Lung (tissue), 12 donors: ENCODE results near the gene OLFML1. TPM values are rescaled to one million over a fixed set of nuclear protein-coding genes. Genes with fewer than 3 reads are reported as not detected.

Source experiments
- ATAC-seq: fragments of 200-7000 bp; cut with Tn5 transposase; one replicate; pipeline ENCODE4 v1.9.1; 2020; ENCODE audit warnings: moderate number of reproducible peaks; ENCODE audit not compliant: insufficient read depth, low FRiP score
- DNase-seq, 3 donors: peaks; one replicate each; pipeline ENCODE4 v3.0.0-alpha.2; 2013 to 2017
- H3K27ac ChIP-seq, 2 donors: one replicate each; pipeline ENCODE4 v1.5.1; 2013; ENCODE audit warnings: mild to moderate bottlenecking in 2 of 2, moderate library complexity in 2 of 2, control low read depth in 1 of 2, inconsistent platforms in 1 of 2, low read depth in 1 of 2, low read length in 1 of 2
- H3K27me3 ChIP-seq, 3 donors: one replicate each; pipeline ENCODE4 v1.5.1; 2013; ENCODE audit warnings: low read length in 2 of 3; ENCODE audit not compliant: control insufficient read depth in 3 of 3, insufficient read depth in 3 of 3
- H3K36me3 ChIP-seq, 4 donors: one replicate each; pipeline ENCODE4 v1.5.1; 2013; ENCODE audit warnings: low read length in 4 of 4, mild to moderate bottlenecking in 1 of 4, moderate library complexity in 1 of 4; ENCODE audit not compliant: control insufficient read depth in 4 of 4, insufficient read depth in 4 of 4
- H3K4me1 ChIP-seq, 5 donors: one replicate each; pipeline ENCODE4 v1.5.1; 2013; ENCODE audit warnings: low read length in 5 of 5, mild to moderate bottlenecking in 2 of 5, moderate library complexity in 1 of 5; ENCODE audit not compliant: control insufficient read depth in 5 of 5, insufficient read depth in 5 of 5
- H3K4me3 ChIP-seq: one replicate; pipeline ENCODE4 v1.5.1; 2013; ENCODE audit warnings: mild to moderate bottlenecking, control low read depth, moderate library complexity
- H3K9ac ChIP-seq, 2 donors: one replicate each; pipeline ENCODE4 v1.5.1; 2013; ENCODE audit warnings: low read length in 2 of 2, control low read depth in 1 of 2; ENCODE audit not compliant: insufficient read depth in 1 of 2
- H3K9me3 ChIP-seq, 4 donors: one replicate each; pipeline ENCODE4 v1.5.1; 2013; ENCODE audit warnings: low read length in 3 of 4, mild to moderate bottlenecking in 1 of 4, moderate library complexity in 1 of 4; ENCODE audit not compliant: control insufficient read depth in 4 of 4, insufficient read depth in 3 of 4
- WGBS, 2 donors: extraction: QIAGEN DNeasy Blood & Tissue Kit; methylation state at CpG; one replicate each; pipeline ENCODE4 v1.1.7; 2013; 5-methylcytosine and 5-hydroxymethylcytosine counted together
- polyA plus RNA-seq, 2 donors: library from polyadenylated mRNA; stranded (reverse); fragments of 200-250 nt; gene quantifications; one replicate each; pipeline ENCODE4 v1.2.1, GENCODE V29; 2013
- total RNA-seq, 2 donors: library from RNA; depleted of rRNA in 1 of 2; stranded (reverse); fragments of >200 nt in 1 of 2; gene quantifications; one replicate each; pipeline ENCODE4 v1.2.1, GENCODE V29; 2014 to 2021
- TF ChIP-seq, protein P1 (sequence below): IDR thresholded peaks from 2 replicates; pipeline ENCODE4 v1.5.1; 2012; ENCODE audit warnings: mild to moderate bottlenecking; ENCODE audit errors: control extremely low read depth, extremely low read depth
- donor health status: control.
- donor health status: control.
- donor health status: Bipolar disorder and iron deficiency.
- donor health status: healthy.
- donor health status: DM: yes; HTN: yes; CAD: no.

Gene OLFML1
- total and polyA plus RNA-seq, 4 donors = 2.6 to 28.1 (median 9.5) TPM

DNA sequence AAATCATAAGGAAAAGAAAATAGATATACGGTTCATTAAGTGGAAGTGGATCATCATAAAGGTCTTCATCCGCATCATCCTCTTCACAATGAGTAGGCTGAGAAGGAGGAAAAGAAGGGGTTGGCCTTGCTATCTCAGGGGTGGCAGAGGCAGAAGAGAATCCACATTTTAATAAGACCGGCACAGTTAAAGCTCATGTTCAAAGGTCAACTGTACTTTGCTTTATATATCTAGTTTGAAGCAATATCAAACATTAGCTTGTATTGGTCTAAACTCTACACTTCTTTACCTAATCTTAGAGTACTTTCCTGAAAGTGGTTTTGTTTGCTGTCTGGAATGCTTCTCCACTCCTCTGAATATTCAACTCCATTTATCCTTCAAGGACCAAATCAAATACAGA, 22.8 kb downstream of the OLFML1 start:
- Histone ChIP-seq H3K4me1 (peaks cover 5 to 18% (median 6%) of the 10 kb centered on the region in 5 donors), H3K9ac (no peak overlapping the region), H3K9me3 (no peaks in the 10 kb centered on the region), H3K27me3 (no peaks in the 10 kb centered on the region), H3K4me3 (no peak overlapping the region), H3K27ac (no peak overlapping the region), H3K36me3 (peaks cover 0 to 23% (median 8%) of the 10 kb centered on the region in 4 donors)
- TF ChIP-seq, protein P1, sequence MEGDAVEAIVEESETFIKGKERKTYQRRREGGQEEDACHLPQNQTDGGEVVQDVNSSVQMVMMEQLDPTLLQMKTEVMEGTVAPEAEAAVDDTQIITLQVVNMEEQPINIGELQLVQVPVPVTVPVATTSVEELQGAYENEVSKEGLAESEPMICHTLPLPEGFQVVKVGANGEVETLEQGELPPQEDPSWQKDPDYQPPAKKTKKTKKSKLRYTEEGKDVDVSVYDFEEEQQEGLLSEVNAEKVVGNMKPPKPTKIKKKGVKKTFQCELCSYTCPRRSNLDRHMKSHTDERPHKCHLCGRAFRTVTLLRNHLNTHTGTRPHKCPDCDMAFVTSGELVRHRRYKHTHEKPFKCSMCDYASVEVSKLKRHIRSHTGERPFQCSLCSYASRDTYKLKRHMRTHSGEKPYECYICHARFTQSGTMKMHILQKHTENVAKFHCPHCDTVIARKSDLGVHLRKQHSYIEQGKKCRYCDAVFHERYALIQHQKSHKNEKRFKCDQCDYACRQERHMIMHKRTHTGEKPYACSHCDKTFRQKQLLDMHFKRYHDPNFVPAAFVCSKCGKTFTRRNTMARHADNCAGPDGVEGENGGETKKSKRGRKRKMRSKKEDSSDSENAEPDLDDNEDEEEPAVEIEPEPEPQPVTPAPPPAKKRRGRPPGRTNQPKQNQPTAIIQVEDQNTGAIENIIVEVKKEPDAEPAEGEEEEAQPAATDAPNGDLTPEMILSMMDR = no peak
- ATAC-seq = no peak
- WGBS, 2 donors = 85 to 88% methylated on average over 3 of the region's 3 CpGs
- DNase-seq = no peak

DNA sequence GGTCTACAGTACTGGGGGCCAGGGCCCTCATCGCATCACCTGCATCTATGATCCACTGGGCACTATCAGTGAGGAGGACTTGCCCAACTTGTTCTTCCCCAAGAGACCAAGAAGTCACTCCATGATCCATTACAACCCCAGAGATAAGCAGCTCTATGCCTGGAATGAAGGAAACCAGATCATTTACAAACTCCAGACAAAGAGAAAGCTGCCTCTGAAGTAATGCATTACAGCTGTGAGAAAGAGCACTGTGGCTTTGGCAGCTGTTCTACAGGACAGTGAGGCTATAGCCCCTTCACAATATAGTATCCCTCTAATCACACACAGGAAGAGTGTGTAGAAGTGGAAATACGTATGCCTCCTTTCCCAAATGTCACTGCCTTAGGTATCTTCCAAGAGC, 24.7 kb downstream of the OLFML1 start:
- Histone ChIP-seq H3K9ac (no peak overlapping the region), H3K27me3 (peaks cover 0 to 9% (median 6%) of the 10 kb centered on the region in 3 donors), H3K36me3 (peaks cover 0 to 18% (median 7%) of the 10 kb centered on the region in 4 donors), H3K4me1 (peaks cover 5 to 27% (median 6%) of the 10 kb centered on the region in 5 donors), H3K9me3 (no peaks in the 10 kb centered on the region), H3K27ac (no peak overlapping the region), H3K4me3 (no peak overlapping the region)
- 93 to 97% methylated on average over 2 of the region's 2 CpGs for whole genome bisulfite sequencing, 2 donors
- DNase-seq (no peak), ATAC-seq (no peak)
- TF ChIP-seq, protein P1 = no peak

DNA sequence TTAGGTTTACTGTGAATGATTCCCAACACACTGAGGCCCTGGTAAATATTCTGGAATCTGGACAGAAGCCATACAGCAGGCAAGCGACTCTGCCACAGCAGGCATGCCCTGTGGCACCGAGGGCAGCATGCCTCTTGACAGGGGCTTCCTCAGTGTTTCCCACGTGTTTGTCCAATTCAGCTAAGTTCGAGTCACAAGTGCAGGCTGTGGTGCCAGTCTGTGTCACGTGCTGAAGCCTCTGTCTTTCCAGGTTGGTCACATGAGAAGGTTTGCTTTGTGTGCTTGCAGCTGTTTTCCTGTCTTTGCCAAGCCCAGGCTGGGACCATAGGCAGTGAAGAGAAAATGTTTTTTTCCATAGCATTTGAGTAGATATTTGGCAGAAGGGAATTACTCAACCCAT, 26.1 kb downstream of the OLFML1 start:
- Histone ChIP-seq H3K4me1 (peaks cover 5 to 27% (median 8%) of the 10 kb centered on the region in 5 donors), H3K4me3 (no peak overlapping the region), H3K27ac (peak overlapping the region in 1 of 2 donors; percentile 99), H3K36me3 (peaks cover 0 to 12% (median 5%) of the 10 kb centered on the region in 4 donors), H3K9me3 (no peaks in the 10 kb centered on the region), H3K27me3 (peaks cover 0 to 18% (median 17%) of the 10 kb centered on the region in 3 donors), H3K9ac (no peak overlapping the region)
- DNase-seq = peak in 2 of 3 donors; percentile 46 to 59
- no peak for ATAC-seq
- WGBS, 2 donors = 23 to 28% methylated on average over 5 of the region's 5 CpGs
- TF ChIP-seq, protein P1 = no peak
